HEK293T (cell line): ENCODE results near the gene CAMKMT.

Source experiments
- CTCF ChIA-PET: fragments of 350-600 bp; formaldehyde crosslinking; extraction: SDS; loops from one replicate; lab custom pipeline; 2021; ENCODE audit warnings: antibody characterized with exemption, inconsistent platforms; lab: Yijun Ruan, JAX
- POLR2A ChIA-PET: fragments of 350-600 bp; formaldehyde crosslinking; extraction: SDS; loops from one replicate; lab custom pipeline; 2020; ENCODE audit warnings: antibody characterized with exemption, inconsistent platforms; lab: Yijun Ruan, JAX
- DNase-seq: peaks from one replicate; pipeline ENCODE4 v3.0.0; 2012; ENCODE audit warnings: mixed read lengths; ENCODE audit errors: extremely low spot score
- ARNT ChIP-seq: fragments of 450-650 bp; IDR thresholded peaks from 2 replicates; pipeline ENCODE4 v1.6.1; 2017; ENCODE audit warnings: mild to moderate bottlenecking
- BHLHE40 ChIP-seq: fragments of 450-650 bp; IDR thresholded peaks from 2 replicates; pipeline ENCODE4 v1.6.1; 2016; ENCODE audit warnings: mild to moderate bottlenecking, moderate library complexity, borderline replicate concordance
- CTBP1 ChIP-seq: fragments of 450-650 bp; IDR thresholded peaks from 2 replicates; pipeline ENCODE4 v1.6.1; 2016; ENCODE audit warnings: borderline replicate concordance
- ELF4 ChIP-seq: fragments of 450-650 bp; IDR thresholded peaks from 2 replicates; pipeline ENCODE4 v1.6.1; 2017; ENCODE audit warnings: antibody characterized with exemption
- FOXA1 ChIP-seq: fragments of 450-650 bp; IDR thresholded peaks from 2 replicates; pipeline ENCODE4 v1.6.1; 2016; ENCODE audit warnings: mild to moderate bottlenecking
- FOXK2 ChIP-seq: fragments of 450-650 bp; IDR thresholded peaks from 2 replicates; pipeline ENCODE4 v1.6.1; 2016; ENCODE audit warnings: mild to moderate bottlenecking
- FOXM1 ChIP-seq: fragments of 450-650 bp; IDR thresholded peaks from 2 replicates; pipeline ENCODE4 v1.6.1; 2017; ENCODE audit warnings: mild to moderate bottlenecking, borderline replicate concordance
- HDGF ChIP-seq: fragments of 450-650 bp; IDR thresholded peaks from 2 replicates; pipeline ENCODE4 v1.6.1; 2017; ENCODE audit warnings: antibody characterized with exemption, borderline replicate concordance
- L3MBTL2 ChIP-seq: fragments of 450-650 bp; conservative IDR thresholded peaks from 2 replicates; pipeline ENCODE4 v1.6.1; 2016; ENCODE audit warnings: mild to moderate bottlenecking
- LEF1 ChIP-seq: fragments of 450-650 bp; IDR thresholded peaks from 2 replicates; pipeline ENCODE4 v1.6.1; 2017; ENCODE audit warnings: mild to moderate bottlenecking, borderline replicate concordance
- NFRKB ChIP-seq: fragments of 450-650 bp; IDR thresholded peaks from 2 replicates; pipeline ENCODE4 v1.6.1; 2016; ENCODE audit warnings: mild to moderate bottlenecking, moderate library complexity
- SP1 ChIP-seq: fragments of 450-650 bp; IDR thresholded peaks from 2 replicates; pipeline ENCODE4 v1.6.1; 2017
- SUZ12 ChIP-seq: fragments of 450-650 bp; IDR thresholded peaks from 2 replicates; pipeline ENCODE4 v1.6.1; 2016; ENCODE audit warnings: mild to moderate bottlenecking
- TARDBP ChIP-seq: fragments of 450-650 bp; IDR thresholded peaks from 2 replicates; pipeline ENCODE4 v1.6.1; 2016
- ZNF384 ChIP-seq: fragments of 450-650 bp; IDR thresholded peaks from 2 replicates; pipeline ENCODE4 v1.6.1; 2016
- TF ChIP-seq, protein P1 (sequence below): fragments of 450-650 bp; IDR thresholded peaks from 2 replicates; pipeline ENCODE4 v1.6.1; 2016

CAMKMT gene

DNA sequence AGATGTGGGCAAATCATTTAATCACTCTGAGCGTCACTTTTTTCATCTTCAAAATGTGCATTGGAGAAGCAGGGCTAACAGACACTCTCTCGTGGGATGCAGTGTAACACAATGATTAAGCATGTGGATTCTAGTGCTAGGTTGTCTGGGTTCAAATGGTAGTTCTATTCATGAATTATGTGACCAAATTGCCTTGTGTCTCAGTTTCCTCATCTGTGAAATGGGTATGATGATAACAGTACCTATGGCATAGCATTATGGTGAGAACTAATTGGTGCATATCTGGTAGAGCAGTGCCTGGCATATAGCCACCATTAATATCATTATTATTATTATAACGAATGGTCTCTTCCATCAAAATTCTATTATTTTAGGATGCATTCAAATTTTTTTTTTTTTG lies 437.4 kb downstream of the CAMKMT start:
- CTCF ChIA-PET, result no interaction called here
- no peak for DNase-seq
- TF ChIP-seq SUZ12, result no peak
- TF ChIP-seq NFRKB, result no peak
- no peak for TF ChIP-seq FOXA1
- no peak for TF ChIP-seq ELF4
- no peak for TF ChIP-seq ARNT
- TF ChIP-seq, protein P1, sequence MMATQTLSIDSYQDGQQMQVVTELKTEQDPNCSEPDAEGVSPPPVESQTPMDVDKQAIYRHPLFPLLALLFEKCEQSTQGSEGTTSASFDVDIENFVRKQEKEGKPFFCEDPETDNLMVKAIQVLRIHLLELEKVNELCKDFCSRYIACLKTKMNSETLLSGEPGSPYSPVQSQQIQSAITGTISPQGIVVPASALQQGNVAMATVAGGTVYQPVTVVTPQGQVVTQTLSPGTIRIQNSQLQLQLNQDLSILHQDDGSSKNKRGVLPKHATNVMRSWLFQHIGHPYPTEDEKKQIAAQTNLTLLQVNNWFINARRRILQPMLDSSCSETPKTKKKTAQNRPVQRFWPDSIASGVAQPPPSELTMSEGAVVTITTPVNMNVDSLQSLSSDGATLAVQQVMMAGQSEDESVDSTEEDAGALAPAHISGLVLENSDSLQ, result no peak
- no peak for TF ChIP-seq BHLHE40
- no peak for TF ChIP-seq CTBP1
- TF ChIP-seq L3MBTL2, result no peak
- TF ChIP-seq FOXK2, result no peak
- TF ChIP-seq HDGF, result no peak
- TF ChIP-seq TARDBP, result no peak
- no peak for TF ChIP-seq ZNF384
- TF ChIP-seq FOXM1, result no peak
- no peak for TF ChIP-seq SP1
- POLR2A ChIA-PET, result no interaction called here

DNA sequence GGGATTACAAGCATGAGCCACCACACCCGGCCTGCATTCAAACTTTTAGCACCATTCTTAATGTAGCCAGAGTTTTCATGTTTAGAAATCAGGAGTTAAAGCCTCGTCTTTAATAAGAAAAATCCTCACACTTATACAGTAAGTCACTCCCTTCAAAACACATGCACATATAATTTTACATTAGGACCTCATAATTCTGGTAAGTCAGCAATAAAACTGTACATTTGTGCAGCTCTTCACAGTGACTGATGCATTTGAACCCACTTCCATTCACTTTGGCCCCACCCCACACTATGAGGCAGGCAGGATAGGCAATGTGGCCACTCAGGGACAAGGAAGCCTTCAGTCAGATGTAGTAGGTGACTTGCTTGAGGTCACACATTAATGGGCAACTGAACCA lies 438.0 kb downstream of the CAMKMT start:
- POLR2A ChIA-PET, result no interaction called here
- TF ChIP-seq ARNT, result no peak
- no peak for TF ChIP-seq HDGF
- TF ChIP-seq, protein P1, result no peak
- TF ChIP-seq BHLHE40, result no peak
- TF ChIP-seq L3MBTL2, result no peak
- no peak for TF ChIP-seq CTBP1
- TF ChIP-seq SUZ12, result no peak
- no peak for TF ChIP-seq NFRKB
- TF ChIP-seq ZNF384, result no peak
- TF ChIP-seq SP1, result no peak
- TF ChIP-seq FOXM1, result no peak
- no peak for TF ChIP-seq ELF4
- TF ChIP-seq FOXK2, result no peak
- no peak for TF ChIP-seq TARDBP
- no peak for DNase-seq
- CTCF ChIA-PET, result no interaction called here

DNA sequence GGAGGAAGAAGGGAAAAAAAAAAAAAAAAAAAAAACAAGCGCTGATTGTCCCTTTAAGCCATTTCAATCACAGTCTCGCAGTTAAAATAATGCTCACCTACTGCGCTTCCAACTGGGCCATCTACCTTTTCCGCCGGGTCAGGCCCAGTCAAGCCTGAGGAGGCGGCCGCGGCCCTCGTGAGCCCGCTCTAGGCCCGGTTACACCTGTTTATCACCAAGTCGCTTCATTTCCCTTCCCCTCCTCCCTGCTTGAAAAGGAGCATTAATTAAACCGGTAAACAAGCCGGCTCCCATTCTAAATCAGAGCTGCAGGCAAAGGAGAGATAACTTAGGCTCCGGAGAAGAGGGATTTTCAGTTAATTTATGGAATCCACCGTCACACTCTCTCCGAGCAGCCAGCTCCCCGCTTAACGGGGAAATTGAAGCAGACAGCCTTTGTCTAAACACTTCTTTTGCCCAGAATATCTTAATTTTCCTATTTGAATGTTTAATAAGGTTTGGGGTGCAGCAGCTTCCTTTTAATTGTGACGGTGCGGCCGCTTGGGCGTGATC lies 439.6 kb downstream of the CAMKMT start:
- no peak for DNase-seq
- TF ChIP-seq ARNT, result no peak
- ChIA-PET POLR2A (no interaction called here), CTCF (no interaction called here)

DNA sequence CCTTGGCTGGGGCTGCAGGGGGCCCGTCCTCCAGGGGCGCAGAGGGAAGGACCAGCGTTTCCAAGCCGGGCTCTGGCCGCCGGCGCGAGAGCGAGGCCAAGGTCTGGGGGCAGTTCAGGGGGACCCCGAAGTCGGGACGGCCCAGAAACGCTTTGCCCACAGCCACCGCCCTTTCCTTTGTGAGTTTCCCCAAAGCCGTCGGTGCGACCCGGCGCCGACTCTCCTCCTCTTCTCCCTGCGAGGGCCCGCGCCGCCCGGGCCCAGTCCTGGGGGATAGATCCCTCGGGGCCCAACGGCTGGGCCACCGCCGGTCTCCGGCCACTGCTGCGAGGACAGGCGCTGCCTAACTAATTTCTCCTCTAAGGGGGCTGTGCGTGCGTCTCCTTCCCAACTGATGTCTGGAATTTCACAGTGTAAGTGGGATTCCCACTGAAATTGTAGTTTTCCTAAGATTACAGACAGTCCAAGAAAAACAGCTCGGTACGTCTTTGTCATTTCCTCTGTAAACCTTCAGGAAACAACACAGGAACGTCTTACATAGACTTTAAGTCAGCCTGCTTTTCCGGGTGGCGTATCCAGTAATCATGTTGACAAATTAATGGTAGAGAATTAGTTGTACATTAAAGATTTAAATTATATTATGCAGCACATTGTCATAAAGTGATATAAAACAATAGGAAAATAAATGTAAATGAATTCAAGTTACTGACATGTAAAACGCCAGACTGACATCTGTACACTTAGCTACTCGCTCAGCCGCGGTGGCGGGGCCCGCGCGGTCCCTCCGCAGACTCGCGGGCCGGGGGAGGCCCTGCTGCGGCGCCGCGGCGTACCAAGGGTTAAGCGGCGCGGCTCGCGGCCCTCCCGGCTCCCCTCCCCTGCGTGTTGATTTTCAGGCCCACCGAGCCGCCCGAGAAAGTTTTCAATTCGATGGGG lies 440.4 kb downstream of the CAMKMT start:
- ChIA-PET POLR2A (no interaction called here), CTCF (no interaction called here)
- TF ChIP-seq BHLHE40, result no peak
- no peak for TF ChIP-seq ZNF384
- no peak for TF ChIP-seq FOXK2
- TF ChIP-seq SP1, result no peak
- TF ChIP-seq FOXA1, result no peak
- TF ChIP-seq LEF1, result no peak
- no peak for TF ChIP-seq FOXM1
- no peak for TF ChIP-seq ARNT
- no peak for TF ChIP-seq L3MBTL2
- TF ChIP-seq SUZ12, result no peak
- no peak for TF ChIP-seq CTBP1
- no peak for DNase-seq

DNA sequence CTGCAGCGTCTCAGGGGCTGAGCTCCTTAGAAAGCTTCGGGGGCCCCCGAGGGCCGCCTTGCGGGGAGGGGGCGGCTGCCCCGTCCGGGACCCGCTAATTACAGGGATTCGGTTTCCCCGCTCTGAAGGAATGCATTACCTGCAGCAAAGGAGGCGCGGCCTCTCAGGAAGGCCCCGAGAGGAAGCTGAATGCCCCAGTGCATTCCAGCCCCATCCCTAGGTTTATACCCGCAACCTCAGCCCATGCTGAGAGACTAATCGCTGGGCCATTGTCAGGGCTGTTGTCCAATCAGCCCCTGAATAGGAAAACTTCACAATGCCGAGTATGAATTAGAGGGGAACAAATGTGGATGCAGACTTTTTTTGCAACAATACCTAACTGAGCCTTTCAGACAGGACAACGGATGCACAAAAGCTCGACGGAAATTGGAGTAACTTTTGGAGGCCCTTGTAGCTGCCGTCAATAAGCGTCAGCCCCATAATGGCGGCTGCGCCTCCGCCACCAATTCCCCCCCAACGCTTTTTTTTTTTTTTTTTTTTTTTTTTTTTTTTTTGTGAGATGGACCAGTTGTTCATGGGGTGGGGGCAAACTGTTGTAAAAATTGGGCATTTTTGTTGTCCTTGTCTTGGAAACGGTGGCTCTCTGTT lies 441.2 kb downstream of the CAMKMT start:
- DNase-seq, result no peak
- no peak for TF ChIP-seq ARNT
- no peak for TF ChIP-seq L3MBTL2
- TF ChIP-seq, protein P1, result no peak
- no peak for TF ChIP-seq ELF4
- TF ChIP-seq HDGF, result no peak
- no peak for TF ChIP-seq FOXK2
- no peak for TF ChIP-seq FOXA1
- TF ChIP-seq SUZ12, result no peak
- no peak for TF ChIP-seq CTBP1
- TF ChIP-seq BHLHE40, result no peak
- no peak for TF ChIP-seq FOXM1
- no peak for TF ChIP-seq TARDBP
- no peak for TF ChIP-seq ZNF384
- no peak for TF ChIP-seq NFRKB
- TF ChIP-seq SP1, result no peak
- no peak for TF ChIP-seq LEF1
- ChIA-PET POLR2A (no interaction called here), CTCF (no interaction called here)
